GM19452 (cell line): ENCODE data around the gene TTK.

Experiments
- ATAC-seq: cut with Tn5 transposase; IDR thresholded peaks from one replicate; pipeline ENCODE4 v1.9.1; 2021; ENCODE audit not compliant: unreplicated experiment

Gene TTK

GRCh38 chr6:80004173-80005072 lies at the start of gene TTK:
TSS of gene TTK (plus strand) at chr6:80004649. CDS start at chr6:80005844, 1,195 bp downstream.
- peak; percentile 100 for ATAC-seq

DNA sequence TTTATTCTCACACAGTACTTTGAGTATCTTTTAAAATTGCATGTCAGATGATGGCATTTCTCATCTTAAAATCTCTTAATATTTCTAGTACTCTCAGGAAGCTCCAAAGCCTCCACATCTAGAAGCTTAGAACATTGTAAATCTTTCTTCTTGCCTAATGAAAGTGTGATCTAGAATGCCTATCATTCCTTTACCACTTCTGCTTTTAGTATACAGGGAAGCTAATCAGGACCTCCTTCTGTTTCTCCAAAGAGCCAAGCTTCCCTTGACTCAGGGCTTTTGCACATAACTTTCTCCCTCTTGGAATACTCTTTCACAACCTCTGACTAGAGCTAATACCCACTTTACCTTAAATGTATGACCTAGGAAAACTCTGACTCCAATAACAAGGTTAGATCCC lies 49.6 kb upstream of the TTK start:
- no peak for ATAC-seq

DNA sequence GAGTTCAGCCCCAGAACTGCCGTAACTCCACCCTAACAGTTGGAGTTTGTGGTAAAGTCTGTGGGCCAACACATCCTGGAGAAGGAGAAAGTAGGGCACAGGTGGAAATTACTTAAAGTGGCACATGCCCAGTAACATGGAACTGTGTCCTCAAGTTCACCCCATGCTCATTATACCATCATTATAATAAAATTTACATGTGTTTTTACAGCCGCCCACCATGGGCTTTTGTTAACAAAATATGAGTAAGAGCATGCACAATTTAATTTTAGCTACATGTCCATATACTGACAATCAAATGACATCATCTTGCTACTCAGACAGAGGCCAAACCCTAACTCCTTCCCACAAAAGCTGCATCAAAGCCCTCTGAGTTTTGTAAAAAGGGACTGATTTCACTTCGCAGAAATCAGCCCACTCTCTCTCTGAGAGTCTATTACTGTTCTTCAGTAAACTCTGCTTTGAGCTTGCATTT lies 39.8 kb upstream of the TTK start:
- ATAC-seq, result no peak

GRCh38 chr6:79967178-79967577 lies 37.3 kb upstream of the TTK start:
- ATAC-seq, result no peak

DNA sequence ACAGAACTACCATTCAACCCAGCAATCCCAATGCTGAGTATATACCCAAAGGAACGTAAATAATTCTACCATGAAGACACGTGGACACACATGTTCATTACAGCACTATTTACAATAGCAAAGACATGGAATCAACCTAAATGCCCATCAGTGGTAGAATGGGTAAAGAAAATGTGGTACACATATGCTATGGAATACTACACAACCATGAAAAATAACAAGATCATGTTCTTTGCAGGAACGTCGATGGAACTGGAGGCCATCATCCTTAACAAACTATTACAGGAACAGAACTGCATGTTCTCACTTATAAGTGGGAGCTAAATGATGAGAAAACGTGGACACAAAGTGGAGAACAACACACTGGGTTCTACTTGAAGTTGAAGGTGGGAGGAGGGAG lies 34.7 kb upstream of the TTK start:
- ATAC-seq, result no peak

- no peak for ATAC-seq
Observed at GRCh38 chr6:79971193-79971592, 33.3 kb upstream of the TTK start.

DNA sequence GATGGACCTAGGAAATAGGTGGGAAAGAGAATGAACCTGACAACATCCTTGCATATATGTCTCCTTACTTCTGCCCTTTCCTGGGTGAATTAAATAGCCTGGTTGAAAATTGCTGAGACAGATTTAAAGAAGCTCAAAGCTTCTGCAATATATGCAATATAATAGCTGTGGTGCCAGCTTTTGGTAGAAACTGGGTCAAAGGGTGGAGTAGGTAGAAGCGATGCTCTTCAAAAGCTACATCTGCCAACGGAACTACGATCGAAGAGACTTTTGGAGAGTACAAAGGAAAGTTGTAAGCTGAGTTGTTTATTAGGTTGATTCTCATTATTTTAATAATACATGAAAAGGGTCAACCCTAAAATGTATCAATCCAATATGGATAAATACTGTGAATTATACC lies 22.8 kb upstream of the TTK start:
- no peak for ATAC-seq

DNA sequence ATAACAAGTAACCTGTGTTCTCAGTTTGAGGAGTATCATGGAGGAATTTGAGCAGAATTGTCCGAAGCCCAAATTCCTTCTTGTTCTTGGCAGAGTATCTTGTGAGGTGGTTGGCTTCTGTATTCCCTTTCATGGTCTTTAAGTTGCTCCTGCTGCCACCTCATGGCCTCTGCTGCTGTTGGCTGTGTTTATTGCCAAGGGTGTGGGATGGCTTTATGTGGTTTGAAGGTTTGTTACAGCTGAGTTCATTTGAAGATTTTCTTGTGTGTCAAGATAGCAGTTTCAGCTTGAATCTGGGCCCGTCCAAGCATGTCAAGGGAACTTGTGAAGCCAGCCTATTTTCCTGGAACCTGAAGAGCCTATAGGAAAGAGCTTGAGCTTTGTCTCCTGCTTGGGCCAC lies 20.2 kb upstream of the TTK start:
- ATAC-seq, result no peak

DNA sequence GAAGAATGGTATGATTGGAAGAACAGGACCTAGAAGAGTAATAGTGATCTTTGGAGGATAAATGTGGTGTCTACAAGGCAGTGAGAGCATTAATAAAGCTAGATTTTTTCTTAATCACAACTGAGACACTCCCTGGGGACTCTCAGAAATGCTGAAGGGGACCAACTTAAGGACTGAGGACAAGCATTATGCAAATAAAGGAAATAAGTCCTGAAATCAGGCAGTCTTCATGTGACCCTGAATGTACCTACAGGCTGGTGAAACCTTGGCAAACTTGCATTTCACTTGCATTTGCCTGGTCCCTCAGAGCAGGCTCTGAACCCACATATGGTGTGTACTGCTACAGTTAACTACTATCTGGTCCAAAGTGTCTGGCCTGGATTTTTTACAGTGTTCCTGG lies 19.3 kb upstream of the TTK start:
- ATAC-seq, result no peak

- ATAC-seq, result no peak
Observed at GRCh38 chr6:79989641-79990040, 14.8 kb upstream of the TTK start.

DNA sequence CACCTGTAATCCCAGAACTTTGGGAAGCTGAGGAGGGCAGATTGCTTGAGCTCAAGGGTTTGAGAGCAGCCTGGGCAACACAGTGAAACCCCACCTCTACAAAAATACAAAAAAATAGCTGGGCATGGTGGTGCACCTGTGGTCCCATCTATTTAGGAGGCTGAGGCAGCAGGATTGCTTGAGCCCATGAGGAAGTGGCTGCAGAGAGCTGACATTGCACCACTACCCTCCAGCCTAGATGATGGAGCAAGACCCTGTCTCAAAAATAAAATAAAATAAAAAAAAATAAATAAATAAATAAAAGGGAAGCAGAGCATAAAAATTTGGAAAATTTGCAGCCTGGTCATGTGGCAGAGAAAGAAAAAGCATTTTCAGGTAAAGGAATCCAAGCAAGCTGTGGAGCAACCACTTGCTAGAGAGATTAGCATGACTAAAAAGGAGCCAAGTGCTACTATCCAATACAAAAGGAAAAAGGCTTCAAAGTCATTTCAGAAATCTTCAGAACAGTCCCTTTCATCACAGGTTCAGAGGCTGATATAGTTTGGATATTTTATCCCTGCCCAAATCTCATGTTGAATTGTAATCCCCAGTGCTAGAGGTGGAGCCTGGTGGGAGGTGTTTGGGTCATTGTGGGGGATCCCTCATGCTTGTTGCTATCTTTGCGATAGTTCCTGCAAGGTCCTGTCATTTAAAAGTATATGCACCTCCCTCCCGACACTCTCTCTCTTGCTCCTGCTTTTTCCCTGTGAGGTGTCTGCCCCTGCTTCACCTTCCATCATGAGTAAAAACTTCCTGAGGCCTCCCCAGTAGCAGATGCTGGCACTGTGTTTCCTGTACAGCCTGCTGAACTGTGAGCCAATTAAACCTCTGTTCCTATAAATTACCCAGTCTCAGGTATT lies 11.2 kb upstream of the TTK start:
- no peak for ATAC-seq

GRCh38 chr6:79993911-79994309 lies 10.5 kb upstream of the TTK start:
- no peak for ATAC-seq

DNA sequence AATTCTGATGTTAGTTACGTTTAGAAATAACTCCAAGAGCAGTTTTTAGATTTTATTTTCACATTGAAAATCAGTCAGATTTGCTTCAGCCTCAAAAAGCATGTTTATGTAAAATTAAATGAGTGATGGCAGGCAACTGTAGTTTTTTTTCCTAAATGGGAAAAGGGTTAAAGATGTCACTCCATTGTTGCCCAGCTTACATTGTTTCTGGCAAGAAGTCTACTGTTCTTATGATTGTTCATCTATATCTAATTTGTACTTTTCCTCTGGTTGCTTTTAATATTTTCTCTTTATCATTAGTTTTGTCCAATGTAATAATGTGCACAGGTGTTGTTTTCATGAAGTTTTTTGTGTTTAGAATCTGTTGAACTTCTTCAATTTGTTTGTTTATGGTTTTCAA lies 6.7 kb upstream of the TTK start:
- no peak for ATAC-seq

DNA sequence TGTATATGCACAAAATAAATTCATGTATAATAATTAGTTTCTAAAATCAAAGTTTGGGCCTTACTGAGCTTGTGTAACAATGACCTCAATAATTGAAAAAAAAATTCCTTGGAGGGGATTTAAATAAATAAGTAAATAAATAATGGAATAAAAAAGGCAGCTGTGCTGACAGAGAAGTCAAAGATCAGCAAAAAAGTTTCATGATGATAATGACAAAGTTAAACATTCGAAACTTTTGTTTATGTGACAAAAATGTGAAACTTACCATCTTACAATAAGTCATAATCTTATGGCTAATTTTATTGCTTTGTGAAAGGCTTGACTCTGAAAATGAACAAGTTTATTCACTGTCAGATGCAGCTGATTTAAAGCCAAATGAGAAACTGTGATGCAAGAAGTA lies 3.1 kb upstream of the TTK start:
- ATAC-seq, result no peak

GRCh38 chr6:80003826-80004172 lies 650 bp upstream of the TTK start:
- ATAC-seq, result peak; percentile 11

- ATAC-seq, result no peak
Observed at GRCh38 chr6:80005406-80005805, 957 bp downstream of the TTK start.

- ATAC-seq, result no peak
Observed at GRCh38 chr6:80006541-80006940, 2.1 kb downstream of the TTK start.

GRCh38 chr6:80009531-80009930 lies 5.1 kb downstream of the TTK start:
- ATAC-seq, result no peak

DNA sequence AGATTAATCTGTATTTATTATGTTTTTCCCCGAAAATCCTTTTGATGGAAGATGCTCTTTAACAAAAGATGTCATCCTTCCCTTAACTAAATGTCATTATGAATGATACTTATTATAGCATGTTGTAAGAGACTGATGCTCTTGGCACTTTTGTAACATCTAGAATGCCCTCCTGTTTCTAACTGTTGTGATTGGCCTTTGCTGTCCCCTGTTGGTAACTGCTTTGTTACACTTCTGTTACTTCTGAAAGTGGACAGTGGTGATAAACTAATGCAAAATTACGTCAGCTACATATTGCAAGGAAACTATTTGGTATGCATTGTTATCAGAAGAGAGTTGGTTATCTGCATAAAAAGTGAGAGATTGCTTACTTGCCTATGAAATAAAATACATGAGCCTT lies 5.8 kb downstream of the TTK start:
- ATAC-seq, result no peak

DNA sequence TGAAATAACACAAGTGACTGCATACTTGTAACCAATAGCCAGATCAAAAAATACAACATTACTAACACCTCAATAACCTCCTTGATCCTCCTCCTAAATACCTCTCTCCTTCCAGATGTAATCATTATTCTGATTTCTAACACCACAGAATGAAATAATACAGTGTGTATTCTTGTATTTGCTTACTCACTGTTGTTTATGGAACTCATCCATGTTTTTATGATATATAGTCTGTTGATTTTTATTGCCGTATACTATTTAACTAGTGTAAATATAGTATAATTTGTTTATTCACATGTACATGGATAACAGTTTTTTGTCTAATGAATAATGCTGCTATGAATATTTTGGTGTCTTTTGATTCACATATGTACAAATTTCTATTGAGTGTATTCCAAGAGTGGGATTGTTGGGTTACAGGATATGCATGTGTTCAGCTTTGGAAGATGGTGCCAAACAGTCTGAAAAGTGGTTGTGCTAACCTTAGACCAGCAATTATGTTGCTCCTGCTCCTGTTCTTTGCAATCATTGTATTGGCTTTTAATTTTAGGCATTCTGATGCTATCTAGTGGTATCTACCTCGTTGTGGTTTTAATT lies 11.5 kb downstream of the TTK start:
- no peak for ATAC-seq

GRCh38 chr6:80020381-80021120 lies 16.1 kb downstream of the TTK start:
- no peak for ATAC-seq
